Measurements from ENCODE around the gene GTF2F2.

GTF2F2 gene

GRCh38 chr13:45280011-45280410 is 159.7 kb downstream of the GTF2F2 start:
- ChIA-PET POLR2A (no interaction called here), CTCF (interaction anchor here (1.0 to 7.4 kb wide), 11 partner anchors 10 to 245 kb away, joined by 3 to 88 read pairs (median 5); no protein-coding TSS in a partner anchor)
- no peak for DNase-seq (ENCODE audit: extremely low spot score)
- TF ChIP-seq CTCF (IDR thresholded peaks at IDR 0.05; ENCODE audit: control extremely low read depth, extremely low read depth, low read depth, missing control alignments) = no peak

GRCh38 chr13:45280751-45281634 is 160.7 kb downstream of the GTF2F2 start:
- CTCF ChIA-PET = interaction anchor here (0.6 to 7.4 kb wide), 38 partner anchors 9 to 797 kb away, joined by 3 to 88 read pairs (median 4); no protein-coding TSS in a partner anchor
- TF ChIP-seq CTCF (IDR thresholded peaks at IDR 0.05; ENCODE audit: control extremely low read depth, extremely low read depth, low read depth, missing control alignments) = peak; percentile 72
- POLR2A ChIA-PET = no interaction called here
- peak; percentile 79 for DNase-seq (ENCODE audit: extremely low spot score)

GRCh38 chr13:45282994-45283393 is 162.7 kb downstream of the GTF2F2 start:
- no peak for TF ChIP-seq CTCF (IDR thresholded peaks at IDR 0.05; ENCODE audit: control extremely low read depth, extremely low read depth, low read depth, missing control alignments)
- ChIA-PET POLR2A (no interaction called here), CTCF (interaction anchor here (0.8 to 7.4 kb wide), 7 partner anchors 9 to 240 kb away, joined by 3 to 88 read pairs (median 5); no protein-coding TSS in a partner anchor)
- no peak for DNase-seq (ENCODE audit: extremely low spot score)

DNA sequence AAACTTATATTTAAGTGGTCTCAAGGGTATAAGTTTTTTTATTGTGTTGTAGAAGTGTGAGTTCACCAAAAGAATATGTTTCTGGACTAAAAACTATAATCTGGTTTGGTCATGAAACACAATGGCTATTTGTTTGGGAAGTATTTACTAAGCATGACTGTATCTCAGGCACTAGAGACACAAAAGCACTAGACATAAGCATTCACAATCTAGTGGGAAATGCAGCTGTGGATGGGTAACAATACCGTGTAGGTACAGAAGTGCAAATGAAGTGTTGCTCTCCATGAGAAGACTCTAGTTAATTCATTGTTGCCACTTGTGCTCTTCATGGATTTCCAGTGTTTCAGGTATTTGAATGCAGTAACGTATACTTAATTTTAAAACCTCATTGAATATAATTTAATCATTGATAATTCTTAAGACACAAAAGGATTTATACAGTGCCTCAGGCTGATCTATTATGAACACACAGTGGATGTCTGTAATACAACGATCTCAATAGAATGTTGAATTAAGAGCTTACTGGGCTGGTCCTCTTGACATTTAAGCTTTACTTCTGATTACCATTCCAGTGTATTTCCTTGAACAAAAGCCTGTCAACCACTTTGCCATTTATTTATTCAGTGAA is 169.7 kb downstream of the GTF2F2 start:
- ChIA-PET CTCF (interaction anchor here (1.0 to 4.1 kb wide), 6 partner anchors 9 to 243 kb away, joined by 3 to 21 read pairs (median 4); no protein-coding TSS in a partner anchor), POLR2A (no interaction called here)
- TF ChIP-seq CTCF (IDR thresholded peaks at IDR 0.05; ENCODE audit: control extremely low read depth, extremely low read depth, low read depth, missing control alignments) = no peak
- DNase-seq (ENCODE audit: extremely low spot score) = no peak

DNA sequence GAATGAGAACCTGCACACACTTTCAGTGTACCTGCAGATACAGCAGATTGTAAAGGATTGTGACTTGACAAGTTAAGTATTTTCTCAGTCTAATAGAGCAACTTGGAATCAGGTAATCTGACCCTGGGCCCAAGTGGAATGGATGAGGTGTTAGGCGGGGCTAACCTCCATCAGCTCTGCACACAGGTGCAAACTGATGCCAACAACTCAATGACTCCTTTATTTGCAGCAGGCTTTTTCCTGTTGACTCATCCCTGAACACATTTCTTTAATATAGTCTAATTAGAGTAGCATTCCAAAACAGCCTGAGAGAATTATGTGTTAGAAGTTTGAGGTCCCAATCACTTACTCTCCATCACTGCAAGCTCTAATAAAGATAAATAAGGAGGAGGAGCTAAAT is 171.9 kb downstream of the GTF2F2 start:
- ChIA-PET CTCF (interaction anchor here (1.0 to 4.1 kb wide), 3 partner anchors 11 to 16 kb away, joined by 3 to 17 read pairs (median 3); no protein-coding TSS in a partner anchor), POLR2A (no interaction called here)
- no peak for TF ChIP-seq CTCF (IDR thresholded peaks at IDR 0.05; ENCODE audit: control extremely low read depth, extremely low read depth, low read depth, missing control alignments)
- no peak for DNase-seq (ENCODE audit: extremely low spot score)

GRCh38 chr13:45295536-45295935 is 175.2 kb downstream of the GTF2F2 start:
- no peak for DNase-seq (ENCODE audit: extremely low spot score)
- ChIA-PET POLR2A (no interaction called here), CTCF (interaction anchor here (1.6 to 2.5 kb wide), 2 partner anchors 12 to 14 kb away, joined by 5 to 8 read pairs; no protein-coding TSS in a partner anchor)
- TF ChIP-seq CTCF (IDR thresholded peaks at IDR 0.05; ENCODE audit: control extremely low read depth, extremely low read depth, low read depth, missing control alignments) = no peak
